HG03460 (cell line): ENCODE results near the gene FLVCR2.
A peak's percentile ranks its signal among the peaks of the same experiment; 100 is the strongest.
"Not testable (repeated sequence)": the region's sequence is repeated elsewhere in the genome, so short reads cannot be mapped to it uniquely, and the experiment has no call there.

Experiments
- ATAC-seq: cut with Tn5 transposase; IDR thresholded peaks from one replicate; pipeline ENCODE4 v1.9.1; 2021; ENCODE audit not compliant: unreplicated experiment

Gene FLVCR2

GRCh38 chr14:75658957-75659356 is 80.5 kb downstream of the FLVCR2 start:
- ATAC-seq: no peak

GRCh38 chr14:75660238-75660629 is 81.8 kb downstream of the FLVCR2 start:
- no peak for ATAC-seq

GRCh38 chr14:75660630-75661498 is 82.4 kb downstream of the FLVCR2 start, which contains the start of the genes ERG28 and TTLL5:
ERG28 (minus strand) TSS chr14:75660876; CDS start chr14:75657502, 3,374 bp downstream.
TTLL5 (plus strand) TSS chr14:75661246; CDS start chr14:75663150, 1,904 bp downstream.
- ATAC-seq: peak; percentile 95

GRCh38 chr14:75661499-75661814 is 83.0 kb downstream of the FLVCR2 start:
- ATAC-seq: no peak

- ATAC-seq: no peak
These were observed 84.5 kb downstream of the FLVCR2 start for GRCh38 chr14:75662966-75663365.

GRCh38 chr14:75667099-75667765 is 88.8 kb downstream of the FLVCR2 start:
- ATAC-seq: no peak

- no peak for ATAC-seq
These were observed 94.3 kb downstream of the FLVCR2 start for GRCh38 chr14:75672605-75673192.

- no peak for ATAC-seq
These were observed 95.1 kb downstream of the FLVCR2 start for GRCh38 chr14:75673345-75674035.

- no peak for ATAC-seq
These were observed 97.0 kb downstream of the FLVCR2 start for GRCh38 chr14:75675265-75675960.

- no peak for ATAC-seq
These were observed 107.5 kb downstream of the FLVCR2 start for GRCh38 chr14:75685910-75686309.

GRCh38 chr14:75689012-75689411 is 110.6 kb downstream of the FLVCR2 start:
- no peak for ATAC-seq

- ATAC-seq: no peak
These were observed 111.6 kb downstream of the FLVCR2 start for GRCh38 chr14:75690010-75690409.

GRCh38 chr14:75695025-75695424 is 116.6 kb downstream of the FLVCR2 start:
- ATAC-seq: not testable (repeated sequence)

GRCh38 chr14:75697386-75697785 is 119.0 kb downstream of the FLVCR2 start:
- ATAC-seq: no peak
